Psoas muscle (tissue), 8 donors: ENCODE results near the gene SWSAP1. TPM values are rescaled to one million over a fixed set of nuclear protein-coding genes. Genes with fewer than 3 reads are reported as not detected.

Experiments used
- ATAC-seq, 4 donors: fragments of 200-7000 bp; cut with Tn5 transposase; one replicate each; pipeline ENCODE4 v1.9.1; 2020; ENCODE audit warnings: moderate library complexity in 3 of 4, mild to moderate bottlenecking in 2 of 4
- DNase-seq, 2 donors: peaks; one replicate each; pipeline ENCODE4 v3.0.0-alpha.2; 2020
- H3K27ac ChIP-seq: fragments of 200-600 bp; one replicate; pipeline ENCODE4 v1.8.0; 2022
- H3K27me3 ChIP-seq, 3 donors: fragments of 200-600 bp in 1 of 3; one replicate each; pipeline versions ENCODE4 v1.6.1 to v1.8.0; 2013 to 2022; ENCODE audit warnings: low read length in 2 of 3, mild to moderate bottlenecking in 2 of 3, moderate library complexity in 1 of 3; ENCODE audit not compliant: insufficient read depth in 3 of 3
- H3K36me3 ChIP-seq, 2 donors: fragments of 200-600 bp in 1 of 2; one replicate each; pipeline versions ENCODE4 v1.6.1 to v1.8.0; 2013 to 2022; ENCODE audit warnings: low read depth in 1 of 2, mild to moderate bottlenecking in 1 of 2, moderate library complexity in 1 of 2; ENCODE audit not compliant: insufficient read depth in 1 of 2
- H3K4me1 ChIP-seq: fragments of 200-600 bp; one replicate; pipeline ENCODE4 v1.8.0; 2022
- H3K4me3 ChIP-seq: fragments of 200-600 bp; one replicate; pipeline ENCODE4 v1.8.0; 2022; ENCODE audit warnings: mild to moderate bottlenecking
- H3K9me3 ChIP-seq: fragments of 200-600 bp; one replicate; pipeline ENCODE4 v1.8.0; 2022
- WGBS, 3 donors: extraction: QIAGEN DNeasy Blood & Tissue Kit; methylation state at CpG; one replicate each; pipeline versions ENCODE4 v1.1.6 to v1.1.7; 2013; 5-methylcytosine and 5-hydroxymethylcytosine counted together
- intact Hi-C, 2 donors: fragments of 100-400 bp; cut with DNase I; formaldehyde crosslinking; loops; one replicate each; pipeline versions ENCODE4 v1.11.0 to v1.14.2; 2022
- polyA plus RNA-seq, 3 donors: library from polyadenylated mRNA; stranded (reverse); fragments of 200-250 nt; gene quantifications; one replicate each; pipeline ENCODE4 v1.2.3, GENCODE V29; 2013
- total RNA-seq, 4 donors: library from RNA; stranded (reverse); fragmentation: NEBNext Ultra II Directional in 2 of 4; extraction: Animal tissue kit (Norgen Biotek cat#: 25700) in 2 of 4; gene quantifications; one replicate each; pipeline versions ENCODE4 v1.2.1 to v1.2.4, GENCODE V29; 2021 to 2023
- TF ChIP-seq, protein P1 (sequence below): fragments of 200-600 bp; IDR thresholded peaks from one replicate; pipeline ENCODE4 v1.8.0; 2022; ENCODE audit warnings: antibody characterized with exemption
- donor health status: healthy with polysubstance abuse.
- donor health status: DM: no; HTN: no; CAD: no; lungs with moderate emphysema.
- donor health status: Bipolar disorder and iron deficiency.
- donor health status: healthy.
- donor health status: DM: yes; HTN: yes; CAD: no.
- donor health status: DM: no; HTN: no; CAD: no.
- donor health status: DM: no; HTN: no; CAD: no.
- donor health status: DM: yes; HTN: yes; CAD: no.

The SWSAP1 gene
- total and polyA plus RNA-seq, 7 donors, result 1.1 to 3.9 (median 1.7) TPM

DNA sequence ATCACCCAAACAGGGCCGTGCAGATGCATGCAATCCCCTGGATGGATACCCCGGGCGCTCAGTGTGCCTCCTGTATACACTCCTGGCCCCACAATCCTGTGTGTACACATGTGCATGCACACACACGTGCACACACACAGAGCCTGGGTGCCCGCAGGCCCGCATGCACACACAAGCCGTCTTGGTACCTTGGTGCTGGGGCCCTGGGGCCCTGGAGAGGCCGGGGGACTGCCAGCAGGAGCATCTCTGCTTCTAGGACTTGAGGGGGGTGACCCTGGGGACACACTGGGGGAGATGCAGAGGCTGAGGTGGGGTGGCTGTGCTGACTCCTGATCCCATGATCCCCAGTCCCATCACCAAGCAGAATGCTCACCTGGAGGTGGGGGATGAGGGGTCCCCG, 25.2 kb downstream of the SWSAP1 start:
- intact Hi-C loops, result no loop called here
- 86 to 93% (median 90%) methylated on average over 9 of the region's 9 CpGs for WGBS, 3 donors
- Histone ChIP-seq H3K36me3 (no peaks in the 10 kb centered on the region), H3K4me1 (no peaks in the 10 kb centered on the region), H3K27ac (no peak overlapping the region), H3K4me3 (no peak overlapping the region), H3K9me3 (no peaks in the 10 kb centered on the region), H3K27me3 (peaks cover 0 to 8% (median 0%) of the 10 kb centered on the region in 3 donors)
- TF ChIP-seq, protein P1, sequence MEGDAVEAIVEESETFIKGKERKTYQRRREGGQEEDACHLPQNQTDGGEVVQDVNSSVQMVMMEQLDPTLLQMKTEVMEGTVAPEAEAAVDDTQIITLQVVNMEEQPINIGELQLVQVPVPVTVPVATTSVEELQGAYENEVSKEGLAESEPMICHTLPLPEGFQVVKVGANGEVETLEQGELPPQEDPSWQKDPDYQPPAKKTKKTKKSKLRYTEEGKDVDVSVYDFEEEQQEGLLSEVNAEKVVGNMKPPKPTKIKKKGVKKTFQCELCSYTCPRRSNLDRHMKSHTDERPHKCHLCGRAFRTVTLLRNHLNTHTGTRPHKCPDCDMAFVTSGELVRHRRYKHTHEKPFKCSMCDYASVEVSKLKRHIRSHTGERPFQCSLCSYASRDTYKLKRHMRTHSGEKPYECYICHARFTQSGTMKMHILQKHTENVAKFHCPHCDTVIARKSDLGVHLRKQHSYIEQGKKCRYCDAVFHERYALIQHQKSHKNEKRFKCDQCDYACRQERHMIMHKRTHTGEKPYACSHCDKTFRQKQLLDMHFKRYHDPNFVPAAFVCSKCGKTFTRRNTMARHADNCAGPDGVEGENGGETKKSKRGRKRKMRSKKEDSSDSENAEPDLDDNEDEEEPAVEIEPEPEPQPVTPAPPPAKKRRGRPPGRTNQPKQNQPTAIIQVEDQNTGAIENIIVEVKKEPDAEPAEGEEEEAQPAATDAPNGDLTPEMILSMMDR, result no peak
- DNase-seq, result no peak
- ATAC-seq, result no peak

DNA sequence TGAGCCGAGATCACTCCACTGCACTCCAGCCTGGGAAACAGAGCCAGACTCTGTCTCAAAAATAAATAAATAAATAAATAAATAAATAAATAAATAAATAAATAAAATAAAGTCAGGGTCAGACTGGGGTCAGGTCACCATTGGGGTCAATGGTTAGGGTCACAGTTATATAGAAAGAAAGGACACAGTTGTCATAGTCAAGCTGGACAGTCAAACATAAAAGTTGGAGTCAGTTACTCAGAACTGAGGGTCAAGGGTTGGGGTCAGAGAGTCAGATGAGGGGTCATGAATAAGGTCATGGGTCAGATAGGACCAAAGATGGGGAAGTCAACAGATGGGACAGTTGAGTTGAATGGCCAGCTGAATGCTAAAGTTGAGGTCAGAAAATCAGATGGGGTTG, 26.3 kb downstream of the SWSAP1 start:
- WGBS, 3 donors, result 71 to 88% (median 85%) methylated on average over 1 of the region's 1 CpG
- ATAC-seq, result no peak
- no peak for DNase-seq
- Histone ChIP-seq H3K27me3 (peaks cover 0 to under 1% (median 0%) of the 10 kb centered on the region in 3 donors), H3K36me3 (no peaks in the 10 kb centered on the region), H3K4me3 (no peak overlapping the region), H3K9me3 (no peaks in the 10 kb centered on the region), H3K27ac (no peak overlapping the region), H3K4me1 (no peaks in the 10 kb centered on the region)
- intact Hi-C loops, result no loop called here
- TF ChIP-seq, protein P1, result no peak

DNA sequence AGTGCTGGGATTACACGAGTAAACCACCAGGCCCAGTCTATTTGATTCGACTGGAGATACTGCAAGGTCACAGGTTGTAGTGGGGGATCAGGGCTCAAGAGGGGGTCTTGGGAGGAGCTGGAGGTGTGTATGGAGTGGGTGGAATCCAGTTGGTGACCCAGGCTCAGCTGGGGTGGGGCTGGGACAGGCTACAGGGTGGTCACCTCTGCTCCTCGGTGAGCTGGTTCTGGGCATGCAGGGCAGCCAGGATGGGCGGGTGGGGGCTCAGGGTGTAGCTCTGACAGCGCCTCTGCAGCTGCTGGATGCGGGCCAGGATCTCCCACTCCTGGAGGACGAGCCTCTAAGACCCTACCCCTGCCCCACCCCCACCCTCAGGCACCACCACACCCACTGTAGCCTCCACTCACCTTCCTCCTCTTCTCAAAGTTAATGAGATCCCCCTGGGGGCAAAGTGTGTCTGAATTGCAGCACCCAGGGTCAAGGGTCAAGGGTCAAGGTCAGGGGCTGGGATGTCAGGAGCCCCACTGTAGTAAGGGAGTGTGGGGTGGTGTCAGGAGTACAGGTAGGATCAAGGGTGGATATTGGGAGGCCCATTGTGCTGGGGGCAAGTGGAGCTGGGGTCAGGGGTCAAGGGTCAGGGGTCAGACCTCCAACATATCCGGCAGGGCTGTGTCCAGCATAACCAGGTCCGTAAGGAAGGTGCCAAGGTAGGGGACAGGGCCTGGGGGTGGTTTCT, 27.5 kb downstream of the SWSAP1 start:
- Histone ChIP-seq H3K36me3 (no peaks in the 10 kb centered on the region), H3K9me3 (no peaks in the 10 kb centered on the region), H3K27me3 (peaks cover 0 to 8% (median 3%) of the 10 kb centered on the region in 3 donors), H3K4me3 (no peak overlapping the region), H3K4me1 (no peaks in the 10 kb centered on the region), H3K27ac (no peak overlapping the region)
- intact Hi-C loops, result no loop called here
- no peak for DNase-seq
- WGBS, 3 donors, result 79 to 83% (median 80%) methylated on average over 9 of the region's 9 CpGs
- ATAC-seq, result no peak
- TF ChIP-seq, protein P1, result no peak

DNA sequence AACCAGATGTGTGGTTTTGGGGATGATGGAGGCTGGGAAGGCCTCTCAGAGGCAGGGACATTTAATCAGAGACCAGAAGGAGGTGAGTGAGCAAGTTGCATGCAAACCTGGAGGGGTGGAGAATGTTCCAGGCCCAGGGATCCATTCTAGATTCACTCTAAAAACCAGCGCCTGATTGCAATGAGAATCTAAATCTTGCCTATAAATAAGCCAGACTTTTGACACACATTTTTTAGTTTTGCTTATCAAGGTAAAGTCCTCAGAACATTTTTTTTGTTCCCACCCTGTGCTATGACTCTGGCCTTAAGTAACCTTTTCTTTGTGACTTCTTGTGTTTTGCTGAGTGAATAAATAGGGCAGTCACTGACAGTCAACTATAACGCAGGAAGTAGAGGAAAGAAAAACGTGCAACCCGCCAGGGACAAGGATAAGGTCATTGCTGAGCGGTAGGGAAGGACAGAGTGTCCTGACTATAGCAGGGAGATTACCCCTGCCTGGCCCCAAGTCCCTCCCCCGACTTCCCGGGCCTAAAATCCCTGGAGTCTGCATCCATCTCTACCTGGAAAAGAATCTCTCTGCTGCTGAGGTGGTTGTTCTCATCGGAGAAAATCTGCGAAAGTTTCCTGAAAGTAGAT, 30.2 kb downstream of the SWSAP1 start:
- H3K4me1 ChIP-seq, result no peaks in the 10 kb centered on the region
- no peaks in the 10 kb centered on the region for H3K36me3 ChIP-seq
- H3K4me3 ChIP-seq, result no peak overlapping the region
- intact Hi-C loops, result no loop called here
- H3K27me3 ChIP-seq, result peaks cover 0 to 18% (median 3%) of the 10 kb centered on the region in 3 donors
- 52 to 56% (median 55%) methylated on average over 9 of the region's 9 CpGs for WGBS, 3 donors
- DNase-seq (no peak), ATAC-seq (no peak)
- TF ChIP-seq, protein P1, result no peak
- no peak overlapping the region for H3K27ac ChIP-seq
- no peaks in the 10 kb centered on the region for H3K9me3 ChIP-seq
